SJSA1 (cell line): Measurements from ENCODE around the gene WAPL. TPM values are rescaled to one million over a fixed set of nuclear protein-coding genes. Genes with fewer than 3 reads are reported as not detected.

Source experiments
- DNase-seq, 2 experiments: peaks; one replicate each; pipeline ENCODE4 v3.0.0-alpha.2; 2015 to 2020; ENCODE audit warnings: low spot score in 2 of 2, low read depth in 1 of 2
- H3K27ac ChIP-seq: fragments of 250-450 bp; sonication (Bioruptor Pico); 2 replicates; pipeline ENCODE4 v1.5.1; 2020; ENCODE audit warnings: mild to moderate bottlenecking, moderate library complexity
- H3K27me3 ChIP-seq: fragments of 250-450 bp; sonication (Bioruptor Pico); replicated peaks from 2 replicates; pipeline ENCODE4 v1.5.1; 2020; ENCODE audit warnings: mild to moderate bottlenecking, moderate library complexity
- H3K36me3 ChIP-seq: fragments of 250-450 bp; sonication (Bioruptor Pico); 2 replicates; pipeline ENCODE4 v1.5.1; 2020; ENCODE audit warnings: mild to moderate bottlenecking
- H3K4me1 ChIP-seq: fragments of 250-450 bp; sonication (Bioruptor Pico); replicated peaks from 2 replicates; pipeline ENCODE4 v1.6.1; 2021; ENCODE audit warnings: mild to moderate bottlenecking
- H3K4me3 ChIP-seq: fragments of 250-450 bp; sonication (Bioruptor Pico); 2 replicates; pipeline ENCODE4 v1.5.1; 2020; ENCODE audit warnings: mild to moderate bottlenecking
- H3K9me3 ChIP-seq: fragments of 250-450 bp; sonication (Bioruptor Pico); replicated peaks from 2 replicates; pipeline ENCODE4 v1.5.1; 2020; ENCODE audit warnings: mild to moderate bottlenecking
- total RNA-seq: library from RNA; depleted of rRNA; stranded (reverse); fragments of >200 nt; shearing (Covaris generic); gene quantifications from 2 replicates; pipeline ENCODE4 v1.2.3, GENCODE V29; 2014

WAPL gene
- total RNA-seq, 1 experiment from 2014 or later: 50.2 TPM

DNA sequence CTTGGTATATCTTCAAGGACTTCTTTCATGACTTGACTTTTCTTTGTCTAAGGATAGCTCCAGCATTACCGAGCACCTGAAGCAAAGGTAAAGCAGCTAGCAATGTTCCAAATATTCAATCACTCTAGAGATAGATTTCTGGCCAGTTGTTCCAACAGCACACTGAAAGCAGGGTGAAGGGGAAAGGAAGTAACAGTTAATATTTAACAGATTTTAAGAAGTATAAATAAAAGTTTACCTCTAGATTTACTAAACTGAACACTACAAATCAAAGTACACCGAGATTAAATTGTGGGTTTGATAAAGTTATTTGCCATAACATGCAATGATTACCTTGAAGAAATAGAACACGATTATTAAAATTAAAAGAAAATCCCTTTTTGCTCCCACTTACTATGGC lies 84.1 kb downstream of the WAPL start:
- DNase-seq: no peak
- no peak overlapping the region for H3K27ac ChIP-seq
- no peaks in the 10 kb centered on the region for H3K9me3 ChIP-seq
- H3K4me1 ChIP-seq: no peaks in the 10 kb centered on the region
- H3K36me3 ChIP-seq: peaks cover 79% of the 10 kb centered on the region
- no peak overlapping the region for H3K4me3 ChIP-seq
- H3K27me3 ChIP-seq: no peaks in the 10 kb centered on the region

DNA sequence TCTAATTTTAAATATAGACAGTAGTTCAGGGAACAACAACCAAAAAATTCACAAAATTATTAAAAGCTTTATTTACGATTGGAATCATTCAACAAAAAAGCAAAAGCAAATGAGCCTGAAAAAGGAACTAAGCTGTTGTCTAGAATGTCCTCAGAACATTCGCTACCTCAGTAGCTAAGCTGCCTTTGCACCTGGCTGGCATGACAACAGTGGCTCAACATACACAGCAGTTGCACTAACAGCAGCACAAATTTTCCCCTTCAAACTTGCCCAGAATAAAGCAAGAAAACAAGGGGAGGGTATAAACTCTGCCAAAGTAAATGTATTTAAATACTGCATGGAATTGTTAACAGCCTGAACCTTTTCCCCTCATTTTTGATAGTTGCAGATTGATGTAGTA lies 84.6 kb downstream of the WAPL start:
- H3K36me3 ChIP-seq: peaks cover 75% of the 10 kb centered on the region
- no peak overlapping the region for H3K27ac ChIP-seq
- no peak overlapping the region for H3K4me3 ChIP-seq
- no peak for DNase-seq
- no peaks in the 10 kb centered on the region for H3K27me3 ChIP-seq
- H3K4me1 ChIP-seq: no peaks in the 10 kb centered on the region
- H3K9me3 ChIP-seq: no peaks in the 10 kb centered on the region

DNA sequence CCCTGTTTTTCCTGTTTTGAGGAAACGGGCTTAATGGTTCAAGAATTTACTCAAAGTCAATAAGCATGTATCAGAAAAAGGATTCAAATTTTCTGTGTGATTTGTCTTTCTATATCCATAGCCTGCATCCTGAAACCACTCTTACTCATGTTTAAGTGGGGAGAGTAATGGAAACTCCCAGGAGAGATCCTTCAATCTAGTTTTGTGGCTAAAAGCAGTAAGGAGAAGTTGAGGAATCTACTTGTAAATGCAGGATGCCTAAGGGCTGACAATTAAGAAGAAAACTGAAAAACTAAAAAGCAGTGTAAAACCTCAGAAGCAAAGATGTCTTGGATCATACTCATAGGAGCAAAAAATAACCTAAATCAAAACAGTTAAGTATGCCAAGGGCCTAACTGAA lies 86.9 kb downstream of the WAPL start:
- no peaks in the 10 kb centered on the region for H3K4me1 ChIP-seq
- no peaks in the 10 kb centered on the region for H3K27me3 ChIP-seq
- no peak overlapping the region for H3K4me3 ChIP-seq
- H3K36me3 ChIP-seq: peaks cover 55% of the 10 kb centered on the region
- no peak for DNase-seq
- no peak overlapping the region for H3K27ac ChIP-seq
- H3K9me3 ChIP-seq: no peaks in the 10 kb centered on the region

DNA sequence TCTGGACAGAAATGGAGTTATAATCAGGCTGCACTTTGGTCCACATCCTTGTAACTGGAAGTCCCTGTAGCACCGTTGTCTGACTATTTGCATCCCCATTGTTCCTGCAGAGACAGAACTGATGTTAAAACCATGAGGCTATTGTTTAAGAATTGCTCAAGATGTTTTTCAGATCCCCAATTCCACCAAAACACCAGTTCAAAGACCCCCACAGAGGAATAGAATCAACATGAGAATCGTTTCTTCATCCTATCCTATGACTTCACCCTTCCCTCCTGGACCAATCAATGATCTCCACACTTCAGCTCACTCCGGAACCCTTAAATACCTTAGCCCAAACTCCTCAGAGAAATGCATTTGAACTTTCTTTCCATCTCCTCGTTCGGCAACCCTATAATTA lies 97.9 kb downstream of the WAPL start:
- H3K4me1 ChIP-seq: no peaks in the 10 kb centered on the region
- no peak for DNase-seq
- H3K27me3 ChIP-seq: peaks cover 4% of the 10 kb centered on the region; the same call in 1 of the 2 replicates
- H3K4me3 ChIP-seq: no peak overlapping the region
- H3K9me3 ChIP-seq: no peaks in the 10 kb centered on the region
- no peak overlapping the region for H3K27ac ChIP-seq
- H3K36me3 ChIP-seq: no peaks in the 10 kb centered on the region

- Histone ChIP-seq H3K4me3 (no peak overlapping the region), H3K27ac (no peak overlapping the region)
- no peak for DNase-seq
These were observed 102.5 kb downstream of the WAPL start for GRCh38 chr10:86419101-86419500.

DNA sequence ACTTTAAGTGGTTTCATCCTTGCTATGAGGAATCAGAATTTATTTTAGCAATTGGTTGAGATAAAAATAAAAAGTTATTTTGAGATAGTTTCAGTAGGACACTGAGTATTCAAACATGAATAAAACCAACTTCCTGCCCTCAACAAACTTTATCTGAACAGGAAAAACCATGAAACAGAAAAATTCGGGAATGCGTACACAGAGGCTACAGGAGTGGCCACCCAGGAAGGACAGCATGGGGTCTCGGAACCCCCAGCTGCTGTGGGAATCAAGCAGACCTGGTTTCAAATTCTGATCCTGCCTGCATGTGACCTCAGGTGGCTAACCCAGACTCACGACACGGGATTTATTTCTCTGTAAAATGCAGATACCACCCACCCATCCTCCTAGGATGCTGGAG lies 106.0 kb downstream of the WAPL start:
- no peak overlapping the region for H3K27ac ChIP-seq
- H3K4me3 ChIP-seq: no peak overlapping the region
- no peak for DNase-seq
- peaks cover 5% of the 10 kb centered on the region for H3K9me3 ChIP-seq
- H3K36me3 ChIP-seq: no peaks in the 10 kb centered on the region
- H3K4me1 ChIP-seq: peaks cover 17% of the 10 kb centered on the region
- no peaks in the 10 kb centered on the region for H3K27me3 ChIP-seq

More at GRCh38 chr10:86419101-86419500, 102.5 kb downstream of the WAPL start:
- Histone ChIP-seq H3K9me3 (no peaks in the 10 kb centered on the region), H3K27me3 (peaks cover 4% of the 10 kb centered on the region; the same call in 1 of the 2 replicates), H3K36me3 (no peaks in the 10 kb centered on the region), H3K4me1 (peaks cover 4% of the 10 kb centered on the region)

GRCh38 chr10:86415116-86415515 lies 106.5 kb downstream of the WAPL start:
- Histone ChIP-seq H3K4me1 (peaks cover 22% of the 10 kb centered on the region), H3K27ac (no peak overlapping the region), H3K27me3 (no peaks in the 10 kb centered on the region), H3K36me3 (no peaks in the 10 kb centered on the region), H3K4me3 (no peak overlapping the region), H3K9me3 (peaks cover 7% of the 10 kb centered on the region)
- DNase-seq: no peak

GRCh38 chr10:86413046-86413728 lies 108.4 kb downstream of the WAPL start:
- Histone ChIP-seq H3K27ac (no peak overlapping the region), H3K4me1 (peaks cover 24% of the 10 kb centered on the region), H3K4me3 (no peak overlapping the region), H3K9me3 (peaks cover 7% of the 10 kb centered on the region), H3K27me3 (no peaks in the 10 kb centered on the region), H3K36me3 (no peaks in the 10 kb centered on the region)
- DNase-seq: no peak

DNA sequence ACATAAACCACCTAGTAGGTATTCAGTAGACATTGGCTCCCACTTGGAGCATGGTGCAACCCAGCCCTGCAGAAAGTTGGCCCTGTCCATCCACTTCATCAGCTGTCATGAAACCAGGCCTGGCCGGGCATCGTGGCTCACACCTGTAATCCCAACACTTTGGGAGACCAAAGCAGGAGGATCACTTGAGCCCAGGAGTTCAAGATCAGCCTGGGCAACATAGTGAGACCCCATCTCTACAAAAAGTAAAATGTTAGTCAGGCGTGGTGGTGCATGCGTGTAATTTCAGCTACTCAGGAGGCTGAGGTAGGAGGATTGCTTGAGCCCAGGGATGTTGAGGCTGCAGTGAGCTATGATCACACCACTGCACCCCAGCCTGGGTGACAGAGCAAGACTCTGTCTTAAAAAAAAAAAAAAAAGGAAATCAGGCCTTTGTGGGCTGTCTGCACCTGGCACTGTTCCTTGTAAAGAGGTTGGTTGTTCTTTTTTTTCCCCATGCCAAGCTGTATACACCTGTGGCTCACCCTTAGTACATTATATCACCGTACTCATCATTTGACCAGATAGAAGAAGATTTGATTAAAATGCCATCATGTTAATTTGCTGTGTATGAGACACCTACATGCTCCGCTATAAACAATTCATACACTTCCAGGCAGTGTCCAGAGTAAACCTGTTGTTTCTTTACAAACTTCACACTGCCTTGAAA lies 109.6 kb downstream of the WAPL start:
- Histone ChIP-seq H3K27ac (no peak overlapping the region), H3K27me3 (no peaks in the 10 kb centered on the region), H3K36me3 (no peaks in the 10 kb centered on the region), H3K9me3 (peaks cover 7% of the 10 kb centered on the region), H3K4me1 (peaks cover 24% of the 10 kb centered on the region), H3K4me3 (no peak overlapping the region)
- no peak for DNase-seq

DNA sequence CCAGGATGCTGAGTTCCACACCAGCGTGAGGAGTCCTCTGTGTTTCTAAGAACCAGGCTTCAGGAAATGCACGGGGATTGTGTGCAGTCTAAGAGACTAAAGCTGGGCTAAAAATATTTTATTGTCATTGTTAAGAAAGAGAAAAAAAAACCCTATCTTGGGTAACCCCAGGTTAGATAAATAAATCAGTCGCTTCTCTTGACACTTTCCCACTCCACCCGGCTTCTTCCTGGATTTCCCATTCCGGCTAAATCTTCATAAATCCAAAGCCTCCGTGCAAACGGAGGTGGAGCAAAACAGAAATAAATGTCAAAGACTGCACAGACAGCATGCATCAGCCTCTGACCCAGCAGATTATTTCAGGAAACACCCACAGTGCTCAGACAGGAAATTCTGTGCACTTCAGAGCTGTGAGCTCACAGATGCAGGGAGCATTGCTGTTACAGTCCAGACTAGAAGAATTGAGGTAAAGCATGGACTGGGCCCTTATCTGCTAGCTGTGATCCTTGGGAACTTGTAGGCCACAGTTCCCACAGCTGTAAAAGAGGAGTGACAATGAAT lies 110.2 kb downstream of the WAPL start:
- Histone ChIP-seq H3K4me3 (no peak overlapping the region), H3K27ac (peak overlapping the region; percentile 60)
- DNase-seq: peak in 1 of 2 experiments; percentile 32

DNA sequence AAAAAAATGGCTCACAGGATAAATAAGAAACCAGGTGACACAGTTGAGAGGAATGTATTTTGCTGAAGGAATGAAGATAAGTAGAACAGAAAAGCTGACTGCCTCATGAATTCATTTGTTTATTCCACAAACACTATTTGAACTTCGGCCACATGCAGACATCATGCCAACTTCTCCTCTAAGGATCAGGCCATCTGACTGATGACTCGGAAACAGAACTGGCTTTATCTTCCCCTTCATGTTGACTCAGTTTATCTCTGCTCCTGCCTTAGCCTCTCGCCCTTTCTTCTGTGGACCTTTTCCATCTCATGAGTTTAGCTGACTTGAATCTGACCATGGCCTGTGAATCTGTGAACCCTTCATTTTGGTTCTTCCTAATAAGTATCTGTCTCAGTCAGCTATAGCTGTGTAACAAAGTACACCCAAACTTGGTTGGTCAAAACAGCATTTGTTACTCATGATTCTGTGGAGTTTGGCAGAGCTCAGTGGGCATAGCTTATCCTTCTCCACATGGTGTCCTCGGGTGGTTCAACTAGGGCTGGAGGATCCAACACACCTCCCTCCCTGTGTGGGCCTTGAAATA lies 111.0 kb downstream of the WAPL start:
- Histone ChIP-seq H3K4me3 (no peak overlapping the region), H3K27ac (peak overlapping the region; percentile 60), H3K36me3 (no peaks in the 10 kb centered on the region), H3K9me3 (peaks cover 7% of the 10 kb centered on the region), H3K4me1 (peaks cover 23% of the 10 kb centered on the region), H3K27me3 (no peaks in the 10 kb centered on the region)
- DNase-seq: peak in 1 of 2 experiments; percentile 52

More for the DNA sequence above, 110.2 kb downstream of the WAPL start:
- Histone ChIP-seq H3K9me3 (peaks cover 7% of the 10 kb centered on the region), H3K36me3 (no peaks in the 10 kb centered on the region), H3K27me3 (no peaks in the 10 kb centered on the region), H3K4me1 (peaks cover 24% of the 10 kb centered on the region)

GRCh38 chr10:86409183-86409582 lies 112.4 kb downstream of the WAPL start:
- Histone ChIP-seq H3K9me3 (peaks cover 7% of the 10 kb centered on the region), H3K4me1 (peaks cover 20% of the 10 kb centered on the region), H3K36me3 (no peaks in the 10 kb centered on the region), H3K27me3 (no peaks in the 10 kb centered on the region), H3K27ac (no peak overlapping the region), H3K4me3 (no peak overlapping the region)
- DNase-seq: no peak

- no peaks in the 10 kb centered on the region for H3K36me3 ChIP-seq
- H3K9me3 ChIP-seq: no peaks in the 10 kb centered on the region; the same call in 1 of the 2 replicates
- DNase-seq: no peak
- no peaks in the 10 kb centered on the region for H3K27me3 ChIP-seq
- H3K4me1 ChIP-seq: peaks cover 18% of the 10 kb centered on the region
- no peak overlapping the region for H3K27ac ChIP-seq
- H3K4me3 ChIP-seq: no peak overlapping the region
These were observed 118.3 kb downstream of the WAPL start for GRCh38 chr10:86403183-86403797.
